Measurements from ENCODE around the gene IFT80. TPM values are rescaled to one million over a fixed set of nuclear protein-coding genes. Genes with fewer than 3 reads are reported as not detected.
A peak's percentile ranks its signal among the peaks of the same experiment; 100 is the strongest.

The IFT80 gene
- total and polyA plus RNA-seq, 10 of the 15 experiments (the other 5 are each of a cell fraction or from before 2014, with no cell fraction given), result 6.5 to 21.5 (median 14.1) TPM

- TF ChIP-seq POLR2A (IDR thresholded peaks at IDR 0.05; ENCODE audit: low read depth, low read length) (peak; percentile 64), BACH1 (IDR thresholded peaks at IDR 0.05; ENCODE audit: borderline replicate concordance) (peak; percentile 39; the same call in 1 of the 2 replicates), EGR1 (IDR thresholded peaks at IDR 0.05; ENCODE audit: borderline replicate concordance in 1 of 2, low read depth in 2 of 2, low read length in 2 of 2) (no peak), PML (IDR thresholded peaks at IDR 0.05; ENCODE audit: low read length) (no peak), JUND (IDR thresholded peaks at IDR 0.05; ENCODE audit: low read depth, low read length) (no peak), NRF1 (conservative IDR thresholded peaks at IDR 0.05; ENCODE audit: low read depth, low read length) (no peak), CHD1 (IDR thresholded peaks at IDR 0.05; ENCODE audit: low read depth, low read length) (peak; percentile 87; the same call in 1 of the 2 replicates), NR2F1 (conservative IDR thresholded peaks at IDR 0.05) (0 out of 2 replicates have a peak, but pooled peaks have one; percentile 28), BHLHE40 (IDR thresholded peaks at IDR 0.05; ENCODE audit: borderline replicate concordance in 1 of 2, low read depth in 2 of 2, low read length in 1 of 2) (peak in 1 of 2 experiments; percentile 34; a peak in 1 of 4 replicates), LARP7 (IDR thresholded peaks at IDR 0.05) (peak; percentile 46; the same call in 1 of the 2 replicates), FOXM1 (IDR thresholded peaks at IDR 0.05; ENCODE audit: low read depth, low read length) (no peak), NKRF (conservative IDR thresholded peaks at IDR 0.05) (peak; percentile 36; the same call in 1 of the 2 replicates), IKZF2 (IDR thresholded peaks at IDR 0.05) (no peak), RELB (IDR thresholded peaks at IDR 0.05; ENCODE audit: low read depth) (no peak), ATF3 (IDR thresholded peaks at IDR 0.05; ENCODE audit: borderline replicate concordance, extremely low read depth, low read depth, low read length) (no peak)
- ChIA-PET CTCF (interaction anchor here (1.1 to 3.5 kb wide), 3 partner anchors 13 to 368 kb away, joined by 3 to 29 read pairs (median 9); partner anchors contain the start of gene TRIM59), RAD21 (ENCODE audit: unreplicated experiment) (interaction anchor here (1.3 to 1.7 kb wide), 3 partner anchors 9 to 49 kb away, joined by 4 read pairs; partner anchors contain the start of gene TRIM59), SMC1A (ENCODE audit: uncharacterized antibody, unreplicated experiment) (interaction anchor here (1.6 to 5.0 kb wide), 3 partner anchors 9 to 49 kb away, joined by 6 to 33 read pairs (median 19); partner anchors contain the start of gene TRIM59), POLR2A (interaction anchor here (0.9 to 2.8 kb wide), 5 partner anchors 10 to 49 kb away, joined by 3 to 34 read pairs (median 5); partner anchors contain the start of gene TRIM59)
- 1% methylated on average over 30 of the region's 51 CpGs for WGBS (ENCODE audit: insufficient coverage, insufficient replicate concordance, low lambda C conversion rate, missing lambda C conversion rate)
- Histone ChIP-seq H3K4me3 (peak overlapping the region; percentile 99), H3K4me1 (ENCODE audit: control insufficient read depth, insufficient read depth, low read length) (no peaks in the 10 kb centered on the region), H4K20me1 (ENCODE audit: control insufficient read depth, insufficient read depth) (no peaks in the 10 kb centered on the region), H2AFZ (ENCODE audit: control insufficient read depth, low read depth, low read length) (peak overlapping the region; percentile 79), H3K36me3 (ENCODE audit: control insufficient read depth in 2 of 2, insufficient read depth in 2 of 2, low read length in 1 of 2) (no peaks in the 10 kb centered on the region; a peak in 1 of 4 replicates), H3K4me2 (ENCODE audit: control insufficient read depth, insufficient read depth) (peak overlapping the region; percentile 53), H3K27ac (ENCODE audit: control insufficient read depth, insufficient read depth) (peak overlapping the region; percentile 90), H3K9ac (ENCODE audit: control insufficient read depth, insufficient read depth, low read length) (peak overlapping the region; percentile 98), H3K27me3 (replicated peaks in 1 of 2; ENCODE audit: control insufficient read depth in 2 of 2, insufficient read depth in 2 of 2, low read length in 1 of 2) (no peaks in the 10 kb centered on the region), H3K9me3 (replicated peaks; ENCODE audit: control insufficient read depth, insufficient read depth, low read length) (no peaks in the 10 kb centered on the region), H3K79me2 (ENCODE audit: control insufficient read depth, insufficient read depth, low read length) (peaks cover 80% of the 10 kb centered on the region)
- no peak for DNase-seq (ENCODE audit: low read depth, low spot score)
- no peak for FAIRE-seq
- in situ Hi-C loops (cut with MboI) (no loop called here), intact Hi-C loops (cut with micrococcal nuclease; ENCODE audit: unreplicated experiment) (loop anchor here (5.0 kb wide), 1 partner anchor 388 kb away; no protein-coding TSS in a partner anchor)
- ATAC-seq, result peak; percentile 27
- no TSS peak for BruUV-seq (replicated peaks)
Measured at GRCh38 chr3:160400702-160401150, 1.7 kb upstream of the IFT80 start.

Measured in GM12878 (cell line).